CD14-positive monocyte (primary cell): Measurements from ENCODE around the gene WWOX. TPM values are rescaled to one million over a fixed set of nuclear protein-coding genes. Genes with fewer than 3 reads are reported as not detected.

Source experiments
- DNase-seq, 3 donors: peaks; one replicate each; pipeline ENCODE4 v3.0.0-alpha.2; 2011 to 2022
- H2AFZ ChIP-seq: 2 replicates; pipeline ENCODE4 v1.6.0; 2012; ENCODE audit warnings: mild to moderate bottlenecking, low read depth, low read length, inconsistent platforms; ENCODE audit not compliant: insufficient read depth, poor library complexity, severe bottlenecking
- H3K27ac ChIP-seq, 2 donors: 1 replicate in 1 of 2; 2 replicates in 1 of 2; pipeline ENCODE4 v1.5.1; 2012 to 2013; ENCODE audit warnings: low read length in 2 of 2, control low read depth in 1 of 2, inconsistent platforms in 1 of 2, low read depth in 1 of 2, mild to moderate bottlenecking in 1 of 2
- H3K27me3 ChIP-seq, 2 donors: one replicate each; pipeline versions ENCODE4 v1.6.0 to v1.6.1; 2011 to 2013; ENCODE audit warnings: low read length in 2 of 2; ENCODE audit not compliant: control insufficient read depth in 2 of 2, insufficient read depth in 2 of 2
- H3K36me3 ChIP-seq, 2 donors: replicated peaks in 1 of 2; 1 replicate in 1 of 2; 2 replicates in 1 of 2; pipeline versions ENCODE4 v1.5.1 to v1.6.1; 2012 to 2013; ENCODE audit warnings: low read length in 2 of 2, control low read depth in 1 of 2, inconsistent platforms in 1 of 2, mild to moderate bottlenecking in 1 of 2; ENCODE audit not compliant: insufficient read depth in 2 of 2, control insufficient read depth in 1 of 2
- H3K4me1 ChIP-seq, 2 donors: 1 replicate in 1 of 2; 2 replicates in 1 of 2; pipeline versions ENCODE4 v1.5.1 to v1.6.1; 2012 to 2013; ENCODE audit warnings: low read length in 2 of 2, control low read depth in 1 of 2, inconsistent platforms in 1 of 2, mild to moderate bottlenecking in 1 of 2, moderate library complexity in 1 of 2; ENCODE audit not compliant: insufficient read depth in 2 of 2, control insufficient read depth in 1 of 2
- H3K4me2 ChIP-seq: replicated peaks from 2 replicates; pipeline ENCODE3; 2012; ENCODE audit warnings: low read length, moderate library complexity, mild to moderate bottlenecking; ENCODE audit not compliant: poor library complexity, severe bottlenecking; ENCODE audit errors: extremely low read depth
- H3K4me3 ChIP-seq, 3 experiments: fragments of 200-600 bp in 1 of 3; sonication (generic) in 1 of 3; replicated peaks in 1 of 3; 1 replicate in 2 of 3; 2 replicates in 1 of 3; pipeline ENCODE4 v1.5.1; 2011 to 2013; ENCODE audit warnings: low read length in 3 of 3, mild to moderate bottlenecking in 3 of 3, control low read depth in 2 of 3, low read depth in 2 of 3, inconsistent platforms in 1 of 3, moderate library complexity in 1 of 3
- H3K79me2 ChIP-seq: 2 replicates; pipeline ENCODE4 v1.6.0; 2012; ENCODE audit warnings: mild to moderate bottlenecking, control low read depth, inconsistent platforms, low read length, moderate library complexity; ENCODE audit not compliant: insufficient read depth
- H3K9ac ChIP-seq: 2 replicates; pipeline ENCODE4 v1.6.0; 2017; ENCODE audit warnings: low read length, mild to moderate bottlenecking; ENCODE audit not compliant: insufficient read depth, poor library complexity, severe bottlenecking
- H3K9me3 ChIP-seq, 2 donors: replicated peaks in 1 of 2; 1 replicate in 1 of 2; 2 replicates in 1 of 2; pipeline versions ENCODE4 v1.5.1 to v1.6.1; 2012 to 2013; ENCODE audit warnings: low read length in 2 of 2, control low read depth in 1 of 2; ENCODE audit not compliant: control insufficient read depth in 1 of 2, insufficient read depth in 1 of 2
- H4K20me1 ChIP-seq: 2 replicates; pipeline ENCODE4 v1.6.0; 2012; ENCODE audit warnings: mild to moderate bottlenecking, low read length, control low read depth, moderate library complexity; ENCODE audit not compliant: insufficient read depth
- H3K27ac Mint-ChIP-seq, 7 donors: one replicate each; pipeline ENCODE4 v1.8.0; 2020; ENCODE audit warnings: mild to moderate bottlenecking in 7 of 7, mixed read lengths in 7 of 7, moderate library complexity in 6 of 7, inconsistent platforms in 2 of 7
- H3K27me3 Mint-ChIP-seq, 3 donors: one replicate each; pipeline ENCODE4 v1.8.0; 2021 to 2022; ENCODE audit warnings: low read depth in 3 of 3, mild to moderate bottlenecking in 3 of 3, mixed read lengths in 3 of 3, moderate library complexity in 3 of 3, inconsistent platforms in 1 of 3
- H3K36me3 Mint-ChIP-seq, 2 donors: one replicate each; pipeline ENCODE4 v1.8.0; 2020; ENCODE audit warnings: mixed read lengths in 2 of 2, inconsistent platforms in 1 of 2, mild to moderate bottlenecking in 1 of 2
- H3K4me1 Mint-ChIP-seq: one replicate; pipeline ENCODE4 v1.8.0; 2020; ENCODE audit warnings: mild to moderate bottlenecking, mixed read lengths
- H3K4me3 Mint-ChIP-seq, 2 donors: one replicate each; pipeline ENCODE4 v1.8.0; 2020; ENCODE audit warnings: mild to moderate bottlenecking in 2 of 2, mixed read lengths in 2 of 2, moderate library complexity in 1 of 2
- H3K9me3 Mint-ChIP-seq, 7 donors: one replicate each; pipeline ENCODE4 v1.8.0; 2020 to 2022; ENCODE audit warnings: mixed read lengths in 7 of 7, mild to moderate bottlenecking in 6 of 7, moderate library complexity in 6 of 7, inconsistent platforms in 2 of 7
- CTCF ChIP-seq: fragments of 200-600 bp; IDR thresholded peaks from one replicate; pipeline ENCODE4 v1.8.0; 2022; ENCODE audit warnings: antibody characterized with exemption, mild to moderate bottlenecking
- WGBS: methylation state at CpG from one replicate; pipeline ENCODE4 v1.1.5; 2013; ENCODE audit warnings: missing lambda C conversion rate; ENCODE audit not compliant: insufficient coverage; 5-methylcytosine and 5-hydroxymethylcytosine counted together
- intact Hi-C, 2 donors: fragments of 100-400 bp; cut with micrococcal nuclease; formaldehyde crosslinking; loops; one replicate each; pipeline versions ENCODE4 v1.15.0 to v1.15.1; 2023
- polyA plus RNA-seq, 3 donors: library from polyadenylated mRNA; depleted of rRNA in 1 of 3; unstranded in 2 of 3; stranded (reverse) in 1 of 3; fragments of 300-500 nt in 2 of 3; fragments of >200 nt in 1 of 3; fragmentation: Illumina TruSeq in 2 of 3; gene quantifications; 1 replicate in 2 of 3; 2 replicates in 1 of 3; pipeline ENCODE4 v1.2.3, GENCODE V29; 2012 to 2021

The WWOX gene
- polyA plus RNA-seq, 3 donors, result 4.0 to 7.0 (median 6.3) TPM

- intact Hi-C loops, result no loop called here
- H3K27ac ChIP-seq, result no peak overlapping the region
- H3K9me3 ChIP-seq, result no peaks in the 10 kb centered on the region
- no peak overlapping the region for H3K4me3 ChIP-seq
- WGBS, result 94% methylated on average over 9 of the region's 15 CpGs
- no peak for TF ChIP-seq CTCF
- H3K4me1 Mint-ChIP-seq, result no peaks in the 10 kb centered on the region
- H2AFZ ChIP-seq, result no peak overlapping the region
- H3K27ac Mint-ChIP-seq, result no peak overlapping the region
- no peak overlapping the region for H3K4me2 ChIP-seq
- no peak overlapping the region for H3K9ac ChIP-seq
- H3K27me3 Mint-ChIP-seq, result peaks cover 0 to 2% (median 0%) of the 10 kb centered on the region in 3 donors
- no peaks in the 10 kb centered on the region for H3K4me1 ChIP-seq
- peaks cover 0 to 5% (median 0%) of the 10 kb centered on the region in 7 donors for H3K9me3 Mint-ChIP-seq
- no peaks in the 10 kb centered on the region for H3K79me2 ChIP-seq
- H3K36me3 Mint-ChIP-seq, result no peaks in the 10 kb centered on the region
- no peaks in the 10 kb centered on the region for H3K36me3 ChIP-seq
- no peak for DNase-seq
- no peak overlapping the region for H3K4me3 Mint-ChIP-seq
- H3K27me3 ChIP-seq, result no peaks in the 10 kb centered on the region
- no peaks in the 10 kb centered on the region for H4K20me1 ChIP-seq
Measured at GRCh38 chr16:78957317-78958100, 858.1 kb downstream of the WWOX start.

- Mint-ChIP-seq H3K4me3 (no peak overlapping the region), H3K36me3 (no peaks in the 10 kb centered on the region), H3K9me3 (peaks cover 0 to 20% (median 10%) of the 10 kb centered on the region in 7 donors), H3K27me3 (peaks cover 0 to 2% (median 0%) of the 10 kb centered on the region in 3 donors), H3K4me1 (no peaks in the 10 kb centered on the region), H3K27ac (no peak overlapping the region)
- no peaks in the 10 kb centered on the region for H3K4me1 ChIP-seq
- H3K4me2 ChIP-seq, result no peak overlapping the region
- intact Hi-C loops, result no loop called here
- no peak for TF ChIP-seq CTCF
- no peak overlapping the region for H3K27ac ChIP-seq
- no peaks in the 10 kb centered on the region for H4K20me1 ChIP-seq
- H2AFZ ChIP-seq, result no peak overlapping the region
- no peak overlapping the region for H3K9ac ChIP-seq
- H3K36me3 ChIP-seq, result no peaks in the 10 kb centered on the region
- no peaks in the 10 kb centered on the region for H3K27me3 ChIP-seq
- no peak for DNase-seq
- WGBS, result 94% methylated on average over 1 of the region's 2 CpGs
- H3K9me3 ChIP-seq, result peaks cover 0 to 7% of the 10 kb centered on the region in 2 donors
- H3K4me3 ChIP-seq, result no peak overlapping the region
- no peaks in the 10 kb centered on the region for H3K79me2 ChIP-seq
Measured at GRCh38 chr16:78961464-78961863, 862.0 kb downstream of the WWOX start.
